PC-9 (cell line): ENCODE results near the gene NRN1. TPM values are rescaled to one million over a fixed set of nuclear protein-coding genes. Genes with fewer than 3 reads are reported as not detected.

Experiments
- BruUV-seq: library from RNA; stranded (reverse); fragments of 400-500 nt; replicated peaks from 2 replicates; lab custom pipeline; 2021; lab: Mats Ljungman, UMichigan
- CTCF ChIA-PET: fragments of 300-600 bp; sonication (Branson Sonifier 250); formaldehyde crosslinking; loops from one replicate; lab custom pipeline; 2022; ENCODE audit warnings: antibody characterized with exemption; lab: Charles Lee
- POLR2A ChIA-PET: fragments of 300-600 bp; sonication (Branson Sonifier 250); formaldehyde crosslinking; loops from one replicate; lab custom pipeline; 2022; ENCODE audit warnings: antibody characterized with exemption; ENCODE audit not compliant: unreplicated experiment; lab: Charles Lee
- DNase-seq, 2 experiments: peaks; one replicate each; pipeline versions ENCODE4 v3.0.0 to v3.0.0-alpha.2; 2015 to 2022; ENCODE audit warnings: mixed read lengths in 1 of 2
- H2AFZ ChIP-seq: fragments of 200-600 bp; sonication (generic); 2 replicates; pipeline ENCODE4 v1.8.1; 2017; ENCODE audit warnings: antibody characterized with exemption
- H3F3A ChIP-seq: fragments of 200-600 bp; sonication (generic); 2 replicates; pipeline ENCODE4 v1.8.1; 2017; ENCODE audit warnings: antibody characterized with exemption, mild to moderate bottlenecking, low read depth; ENCODE audit not compliant: insufficient read depth
- H3K27ac ChIP-seq: fragments of 200-600 bp; sonication (generic); 2 replicates; pipeline ENCODE4 v1.6.1; 2016; ENCODE audit warnings: mixed run types
- H3K27me3 ChIP-seq: fragments of 200-600 bp; sonication (generic); 2 replicates; pipeline ENCODE4 v1.6.1; 2016; ENCODE audit warnings: low read depth, mixed run types; ENCODE audit not compliant: insufficient read depth
- H3K36me3 ChIP-seq: fragments of 200-600 bp; sonication (generic); 2 replicates; pipeline ENCODE4 v1.6.1; 2016; ENCODE audit warnings: low read depth, mixed run types
- H3K4me1 ChIP-seq: fragments of 200-600 bp; sonication (generic); replicated peaks from 2 replicates; pipeline ENCODE4 v1.6.1; 2016; ENCODE audit warnings: mixed run types; ENCODE audit not compliant: insufficient read depth
- H3K4me2 ChIP-seq: fragments of 200-600 bp; sonication (generic); 2 replicates; pipeline ENCODE4 v1.6.1; 2017; ENCODE audit warnings: mixed run types
- H3K4me3 ChIP-seq: fragments of 200-600 bp; sonication (generic); 2 replicates; pipeline ENCODE4 v1.6.1; 2016; ENCODE audit warnings: mixed run types
- H3K79me2 ChIP-seq: fragments of 200-600 bp; sonication (generic); 2 replicates; pipeline ENCODE4 v1.6.1; 2017; ENCODE audit warnings: low read depth, mixed run types
- H3K9me2 ChIP-seq: fragments of 200-600 bp; sonication (generic); 2 replicates; pipeline ENCODE4 v1.8.1; 2017; ENCODE audit warnings: mild to moderate bottlenecking; ENCODE audit not compliant: insufficient read depth
- H3K9me3 ChIP-seq: fragments of 200-600 bp; sonication (generic); 2 replicates; pipeline ENCODE4 v1.8.1; 2016; ENCODE audit warnings: low read depth; ENCODE audit not compliant: insufficient read depth
- H4K20me1 ChIP-seq: fragments of 200-600 bp; sonication (generic); 2 replicates; pipeline ENCODE4 v1.8.1; 2017; ENCODE audit not compliant: insufficient read depth
- CTCF ChIP-seq: fragments of 200-600 bp; sonication (generic); conservative IDR thresholded peaks from 2 replicates; pipeline ENCODE4 v1.6.1; 2017; ENCODE audit warnings: mixed run types, antibody characterized with exemption, mild to moderate bottlenecking, moderate library complexity
- EZH2 ChIP-seq: fragments of 200-600 bp; sonication (generic); IDR thresholded peaks from 2 replicates; pipeline ENCODE4 v1.8.0; 2017; ENCODE audit warnings: antibody characterized with exemption, low read depth
- intact Hi-C: fragments of 100-400 bp; cut with micrococcal nuclease; formaldehyde crosslinking; loops from one replicate; pipeline ENCODE4 v1.10.0; 2022; ENCODE audit not compliant: unreplicated experiment
- total RNA-seq: library from RNA; stranded (reverse); gene quantifications from 2 replicates; pipeline ENCODE4 v1.2.3, GENCODE V29; 2021

Gene NRN1
- total RNA-seq, 1 experiment from 2014 or later: not detected

DNA sequence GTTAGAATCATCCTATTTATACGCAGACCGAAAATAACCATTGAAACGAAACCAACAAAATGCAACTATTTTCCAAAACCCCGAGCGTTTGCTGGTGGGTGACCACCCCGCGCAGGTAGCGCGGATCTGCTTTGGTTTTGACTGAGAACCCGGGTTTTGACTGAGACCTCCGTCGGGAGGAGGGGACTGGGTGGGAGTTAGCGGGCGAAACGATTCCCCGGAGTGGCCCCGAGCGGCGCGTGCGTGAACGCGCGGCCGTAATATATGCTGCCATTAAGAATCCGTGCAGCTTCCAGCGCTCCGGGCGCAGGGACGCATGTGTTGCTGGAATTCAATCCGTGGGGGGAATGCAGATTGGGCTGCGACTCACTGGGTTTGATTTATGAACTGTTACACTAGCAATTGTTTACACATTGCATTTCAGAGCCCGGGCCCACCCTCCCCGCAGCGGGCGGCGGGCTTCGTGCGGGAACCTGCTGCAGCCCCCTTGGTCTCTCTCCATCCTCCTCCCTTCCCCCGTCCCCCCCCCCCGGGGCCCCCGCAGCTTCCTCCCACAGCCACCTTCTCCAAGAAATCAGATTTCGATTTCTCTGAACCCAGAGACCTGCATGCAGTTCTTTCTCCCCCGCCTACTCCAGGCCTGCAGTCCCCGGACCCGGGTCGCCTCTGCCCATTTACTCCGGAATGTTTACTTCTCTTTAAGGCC, 9.9 kb downstream of the NRN1 start:
- H3K4me1 ChIP-seq: no peaks in the 10 kb centered on the region
- DNase-seq: no peak
- ChIA-PET CTCF (interaction anchor here (0.6 kb wide), 2 partner anchors 123 to 1240 kb away, joined by 3 read pairs; no protein-coding TSS in a partner anchor), POLR2A (no interaction called here)
- TF ChIP-seq EZH2: no peak
- TF ChIP-seq CTCF: no peak
- intact Hi-C loops: loop anchor here (10.0 kb wide), 1 partner anchor 522 kb away; no protein-coding TSS in a partner anchor
- H3K79me2 ChIP-seq: no peaks in the 10 kb centered on the region
- no peaks in the 10 kb centered on the region for H3K9me3 ChIP-seq
- H3K9me2 ChIP-seq: no peaks in the 10 kb centered on the region
- H3K4me3 ChIP-seq: no peak overlapping the region
- H2AFZ ChIP-seq: no peak overlapping the region
- H4K20me1 ChIP-seq: no peaks in the 10 kb centered on the region
- no peak overlapping the region for H3K27ac ChIP-seq
- peaks cover 12% of the 10 kb centered on the region; the same call in 1 of the 2 replicates for H3K27me3 ChIP-seq
- H3K4me2 ChIP-seq: no peak overlapping the region
- H3K36me3 ChIP-seq: no peaks in the 10 kb centered on the region
- BruUV-seq: no TSS peak
- no peaks in the 10 kb centered on the region for H3F3A ChIP-seq

- H4K20me1 ChIP-seq: no peaks in the 10 kb centered on the region
- H3K27ac ChIP-seq: no peak overlapping the region
- peaks cover 17% of the 10 kb centered on the region; the same call in 1 of the 2 replicates for H3K27me3 ChIP-seq
- CTCF ChIA-PET: no interaction called here
- no TSS peak for BruUV-seq
- H3K4me1 ChIP-seq: no peaks in the 10 kb centered on the region
- no peaks in the 10 kb centered on the region for H3K9me2 ChIP-seq
- H3K9me3 ChIP-seq: no peaks in the 10 kb centered on the region
- H3K4me2 ChIP-seq: no peak overlapping the region
- no peaks in the 10 kb centered on the region for H3K79me2 ChIP-seq
- no peaks in the 10 kb centered on the region for H3K36me3 ChIP-seq
- no peaks in the 10 kb centered on the region for H3F3A ChIP-seq
- intact Hi-C loops: loop anchor here (10.0 kb wide), 1 partner anchor 521 kb away; no protein-coding TSS in a partner anchor
- POLR2A ChIA-PET: no interaction called here
- TF ChIP-seq EZH2: no peak
- no peak for DNase-seq
- no peak overlapping the region for H2AFZ ChIP-seq
- H3K4me3 ChIP-seq: no peak overlapping the region
These were observed 10.6 kb downstream of the NRN1 start for GRCh38 chr6:5995949-5996713.

DNA sequence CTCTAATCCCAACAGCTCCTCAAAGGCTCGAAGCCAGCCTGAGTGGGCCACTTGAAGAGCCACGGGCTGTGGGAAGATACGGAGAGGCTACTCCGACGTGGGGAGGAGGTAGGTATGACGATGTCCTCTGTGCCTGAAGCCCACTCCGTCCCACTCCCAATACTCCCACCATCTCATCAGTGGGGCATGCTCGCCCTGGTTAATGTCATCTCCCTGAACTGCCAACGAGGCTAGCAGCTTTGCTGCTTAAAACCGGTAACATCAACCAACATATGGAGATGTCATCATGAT, 11.1 kb downstream of the NRN1 start:
- Histone ChIP-seq H3K9me2 (no peaks in the 10 kb centered on the region), H2AFZ (no peak overlapping the region), H3K4me3 (no peak overlapping the region), H3K36me3 (no peaks in the 10 kb centered on the region), H3F3A (no peaks in the 10 kb centered on the region), H3K9me3 (no peaks in the 10 kb centered on the region), H3K79me2 (no peaks in the 10 kb centered on the region), H3K4me1 (no peaks in the 10 kb centered on the region), H4K20me1 (no peaks in the 10 kb centered on the region), H3K4me2 (no peak overlapping the region), H3K27me3 (peaks cover 20% of the 10 kb centered on the region; the same call in 1 of the 2 replicates), H3K27ac (no peak overlapping the region)
- ChIA-PET CTCF (no interaction called here), POLR2A (no interaction called here)
- BruUV-seq: no TSS peak
- no peak for DNase-seq
- intact Hi-C loops: loop anchor here (10.0 kb wide), 1 partner anchor 521 kb away; no protein-coding TSS in a partner anchor
- TF ChIP-seq EZH2 (no peak), CTCF (no peak)
